Neuronal stem cell (in vitro differentiated cells): Measurements from ENCODE around the gene PAM.

Experiments used
- DNase-seq: peaks from one replicate; pipeline ENCODE4 v3.0.0-alpha.2; 2013; ENCODE audit warnings: low spot score
- H2AFZ ChIP-seq: one replicate; pipeline ENCODE4 v1.6.1; 2013; ENCODE audit warnings: mild to moderate bottlenecking, low read length, inconsistent platforms
- H2AK5ac ChIP-seq: 2 replicates; pipeline ENCODE4 v1.6.1; 2013; ENCODE audit warnings: low read depth, mild to moderate bottlenecking, inconsistent platforms, low read length, moderate library complexity, mixed read lengths
- H2BK120ac ChIP-seq: 2 replicates; pipeline ENCODE4 v1.6.1; 2013; ENCODE audit warnings: low read depth, mild to moderate bottlenecking, inconsistent platforms, low read length, moderate library complexity, mixed read lengths
- H2BK12ac ChIP-seq: one replicate; pipeline ENCODE4 v1.6.1; 2013; ENCODE audit warnings: low read length, inconsistent platforms
- H2BK15ac ChIP-seq: 2 replicates; pipeline ENCODE4 v1.6.1; 2013; ENCODE audit warnings: mild to moderate bottlenecking, low read length, inconsistent platforms, mixed read lengths
- H2BK5ac ChIP-seq: one replicate; pipeline ENCODE4 v1.6.1; 2013; ENCODE audit warnings: inconsistent platforms, mild to moderate bottlenecking, low read length, moderate library complexity
- H3K14ac ChIP-seq: one replicate; pipeline ENCODE4 v1.6.1; 2013; ENCODE audit warnings: low read length, inconsistent platforms
- H3K18ac ChIP-seq: 2 replicates; pipeline ENCODE4 v1.6.1; 2013; ENCODE audit warnings: low read length, inconsistent platforms
- H3K23ac ChIP-seq: 2 replicates; pipeline ENCODE4 v1.6.1; 2013; ENCODE audit warnings: low read depth, mild to moderate bottlenecking, mixed read lengths, low read length, inconsistent platforms; ENCODE audit not compliant: poor library complexity
- H3K27ac ChIP-seq: replicated peaks from 3 replicates; pipeline ENCODE4 v1.5.1; 2013; ENCODE audit warnings: low read length, inconsistent platforms
- H3K27me3 ChIP-seq, 3 experiments: 2 replicates each; pipeline ENCODE4 v1.6.1; 2013; ENCODE audit warnings: low read length in 3 of 3, mild to moderate bottlenecking in 2 of 3, inconsistent platforms in 1 of 3, low read depth in 1 of 3, mixed read lengths in 1 of 3, moderate library complexity in 1 of 3; ENCODE audit not compliant: control insufficient read depth in 3 of 3, insufficient read depth in 3 of 3
- H3K36me3 ChIP-seq, 2 donors: replicated peaks in 1 of 2; 2 replicates each; pipeline ENCODE4 v1.6.1; 2013; ENCODE audit warnings: low read length in 2 of 2; ENCODE audit not compliant: control insufficient read depth in 2 of 2, insufficient read depth in 2 of 2
- H3K4ac ChIP-seq: 2 replicates; pipeline ENCODE4 v1.6.1; 2013; ENCODE audit warnings: inconsistent platforms, mild to moderate bottlenecking, low read length, moderate library complexity
- H3K4me1 ChIP-seq, 2 donors: 1 replicate in 1 of 2; 2 replicates in 1 of 2; pipeline ENCODE4 v1.6.1; 2013; ENCODE audit warnings: low read length in 2 of 2, low read depth in 1 of 2; ENCODE audit not compliant: control insufficient read depth in 2 of 2, insufficient read depth in 1 of 2
- H3K4me2 ChIP-seq: one replicate; pipeline ENCODE4 v1.6.1; 2013; ENCODE audit warnings: mild to moderate bottlenecking, low read length, inconsistent platforms; ENCODE audit not compliant: insufficient read depth, poor library complexity, severe bottlenecking
- H3K4me3 ChIP-seq, 2 donors: 2 replicates each; pipeline ENCODE4 v1.5.1; 2013; ENCODE audit warnings: low read length in 2 of 2, mild to moderate bottlenecking in 2 of 2, inconsistent platforms in 1 of 2, moderate library complexity in 1 of 2
- H3K79me1 ChIP-seq: one replicate; pipeline ENCODE4 v1.6.1; 2013; ENCODE audit warnings: low read depth, mild to moderate bottlenecking, inconsistent platforms, low read length, moderate library complexity
- H3K9ac ChIP-seq: one replicate; pipeline ENCODE4 v1.6.1; 2013; ENCODE audit warnings: mild to moderate bottlenecking, low read depth, low read length, inconsistent platforms; ENCODE audit not compliant: poor library complexity
- H3K9me3 ChIP-seq, 2 donors: replicated peaks in 1 of 2; 2 replicates each; pipeline versions ENCODE3 to v1.6.1; 2013; ENCODE audit warnings: low read length in 2 of 2, mild to moderate bottlenecking in 2 of 2, inconsistent platforms in 1 of 2, low read depth in 1 of 2, mixed read lengths in 1 of 2, moderate library complexity in 1 of 2; ENCODE audit not compliant: control insufficient read depth in 2 of 2, insufficient read depth in 1 of 2
- H4K8ac ChIP-seq: one replicate; pipeline ENCODE4 v1.6.1; 2013; ENCODE audit warnings: low read depth, mild to moderate bottlenecking, inconsistent platforms, low read length, moderate library complexity
- H4K91ac ChIP-seq: one replicate; pipeline ENCODE4 v1.6.1; 2013; ENCODE audit warnings: low read length, low read depth, mild to moderate bottlenecking, inconsistent platforms; ENCODE audit not compliant: poor library complexity
- WGBS, 2 donors: extraction: QIAGEN DNeasy Blood & Tissue Kit; methylation state at CpG; one replicate each; pipeline ENCODE4 v1.1.7; 2013; ENCODE audit warnings: missing lambda C conversion rate in 2 of 2, mixed read lengths in 1 of 2; ENCODE audit not compliant: insufficient read length in 2 of 2, insufficient replicate concordance in 1 of 2; ENCODE audit errors: extremely low coverage in 2 of 2; 5-methylcytosine and 5-hydroxymethylcytosine counted together

PAM gene

DNA sequence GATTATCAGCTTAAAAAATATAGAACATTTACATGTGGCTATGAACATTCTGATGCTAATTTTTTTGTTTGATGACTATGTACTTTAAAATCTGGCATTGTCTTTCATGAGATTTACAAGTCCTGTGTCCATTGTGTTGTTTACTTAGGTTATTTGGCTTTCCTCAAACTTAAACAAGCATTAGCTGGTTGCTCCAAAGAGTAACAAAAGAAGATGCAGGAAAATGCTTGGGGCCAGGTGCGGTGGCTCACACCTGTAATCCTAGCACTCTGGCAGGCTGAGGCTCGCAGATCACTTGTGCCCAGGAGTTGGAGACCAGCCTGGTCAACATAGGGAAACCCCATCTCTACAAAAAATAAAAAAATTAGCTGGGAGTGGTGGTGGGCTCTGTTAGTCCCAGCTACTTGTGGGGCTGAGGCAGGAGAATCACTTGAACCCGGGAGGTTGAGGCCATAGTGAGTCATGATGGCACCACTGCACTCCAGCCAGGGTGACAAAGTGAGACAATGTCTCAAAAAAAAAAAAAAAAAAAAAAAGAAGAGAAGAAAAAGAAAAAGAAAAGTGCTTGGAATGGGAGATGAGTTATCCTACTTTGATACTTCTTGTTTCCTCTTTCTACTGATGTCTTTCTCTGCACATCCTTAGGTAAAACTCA is 39.7 kb downstream of the PAM start:
- Histone ChIP-seq H2AK5ac (no peak overlapping the region), H2BK15ac (no peak overlapping the region), H2AFZ (no peak overlapping the region), H2BK12ac (no peak overlapping the region), H3K36me3 (no peaks in the 10 kb centered on the region), H3K4ac (no peak overlapping the region), H3K23ac (no peak overlapping the region), H3K9ac (no peak overlapping the region), H3K4me1 (peaks cover 3 to 30% of the 10 kb centered on the region in 2 donors), H4K91ac (no peak overlapping the region), H3K27ac (no peak overlapping the region), H3K27me3 (no peaks in the 10 kb centered on the region), H2BK5ac (no peak overlapping the region), H3K79me1 (no peaks in the 10 kb centered on the region), H3K4me3 (no peak overlapping the region), H2BK120ac (no peak overlapping the region), H3K9me3 (no peaks in the 10 kb centered on the region), H4K8ac (no peak overlapping the region), H3K4me2 (no peak overlapping the region), H3K18ac (no peak overlapping the region), H3K14ac (no peak overlapping the region)
- DNase-seq, result no peak
- WGBS, 2 donors, result no CpG with 5 or more reads among the region's 3 CpGs

DNA sequence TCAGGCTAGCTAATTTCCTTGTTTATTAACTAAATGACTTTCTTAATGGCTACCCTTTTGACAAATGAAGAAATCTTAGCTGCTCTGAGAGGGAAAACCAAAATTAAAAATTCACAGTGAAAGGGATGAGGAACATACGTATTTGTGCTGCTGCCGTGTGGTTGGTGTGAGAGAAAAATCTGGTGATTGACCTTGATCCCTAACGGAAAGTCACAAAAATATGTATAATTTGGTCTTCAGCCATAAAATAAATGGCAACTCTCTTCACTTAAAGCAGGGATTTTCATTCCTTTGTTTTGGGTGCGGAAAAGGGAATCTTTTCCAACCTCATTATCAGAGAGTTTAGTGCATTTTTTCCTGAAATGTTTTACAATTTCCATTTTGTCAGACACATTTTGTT is 40.4 kb downstream of the PAM start:
- no peak overlapping the region for H3K4ac ChIP-seq
- H3K27me3 ChIP-seq, result no peaks in the 10 kb centered on the region
- H2BK120ac ChIP-seq, result no peak overlapping the region
- H3K9me3 ChIP-seq, result no peaks in the 10 kb centered on the region
- H3K4me1 ChIP-seq, result peaks cover 7 to 35% of the 10 kb centered on the region in 2 donors
- H3K36me3 ChIP-seq, result no peaks in the 10 kb centered on the region
- H4K91ac ChIP-seq, result no peak overlapping the region
- H2BK15ac ChIP-seq, result no peak overlapping the region
- H2AK5ac ChIP-seq, result no peak overlapping the region
- H3K23ac ChIP-seq, result no peak overlapping the region
- no peak overlapping the region for H2BK5ac ChIP-seq
- no peak overlapping the region for H2BK12ac ChIP-seq
- no peak for DNase-seq
- WGBS, 2 donors, result no CpG with 5 or more reads among the region's 4 CpGs
- H3K79me1 ChIP-seq, result no peaks in the 10 kb centered on the region
- H4K8ac ChIP-seq, result no peak overlapping the region
- no peak overlapping the region for H2AFZ ChIP-seq
- no peak overlapping the region for H3K27ac ChIP-seq
- H3K4me3 ChIP-seq, result no peak overlapping the region
- H3K4me2 ChIP-seq, result no peak overlapping the region
- no peak overlapping the region for H3K14ac ChIP-seq
- no peak overlapping the region for H3K18ac ChIP-seq
- no peak overlapping the region for H3K9ac ChIP-seq

DNA sequence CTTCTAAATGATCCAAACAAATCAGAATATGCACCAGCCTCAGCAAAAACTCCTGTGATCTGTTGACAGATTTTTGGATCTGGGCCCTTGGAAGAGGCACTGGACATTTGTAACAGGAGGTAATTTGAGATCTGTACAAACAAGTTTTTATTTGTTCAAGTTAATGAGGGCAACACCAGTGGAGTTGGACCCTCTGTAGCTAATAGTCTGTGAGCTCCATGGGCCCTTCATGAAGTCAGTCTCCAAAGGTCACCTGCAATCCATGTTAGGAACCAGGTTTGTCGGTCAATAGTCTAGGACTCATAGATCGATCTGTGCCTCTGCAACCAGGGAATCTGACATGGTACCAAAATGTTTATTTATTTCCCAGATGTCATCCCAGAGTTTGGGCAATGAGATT is 40.9 kb downstream of the PAM start:
- Histone ChIP-seq H3K36me3 (no peaks in the 10 kb centered on the region), H3K79me1 (no peaks in the 10 kb centered on the region), H3K14ac (no peak overlapping the region), H2AK5ac (no peak overlapping the region), H3K4me3 (no peak overlapping the region), H3K27ac (no peak overlapping the region), H3K23ac (no peak overlapping the region), H2BK12ac (no peak overlapping the region), H3K4me2 (no peak overlapping the region), H3K9me3 (no peaks in the 10 kb centered on the region), H2AFZ (no peak overlapping the region), H3K4me1 (peaks cover 7 to 37% of the 10 kb centered on the region in 2 donors), H4K91ac (no peak overlapping the region), H2BK120ac (no peak overlapping the region), H2BK15ac (no peak overlapping the region), H3K9ac (no peak overlapping the region), H3K4ac (no peak overlapping the region), H3K18ac (no peak overlapping the region), H3K27me3 (no peaks in the 10 kb centered on the region), H2BK5ac (no peak overlapping the region), H4K8ac (no peak overlapping the region)
- no CpG with 5 or more reads among the region's 2 CpGs for WGBS, 2 donors
- DNase-seq, result no peak

DNA sequence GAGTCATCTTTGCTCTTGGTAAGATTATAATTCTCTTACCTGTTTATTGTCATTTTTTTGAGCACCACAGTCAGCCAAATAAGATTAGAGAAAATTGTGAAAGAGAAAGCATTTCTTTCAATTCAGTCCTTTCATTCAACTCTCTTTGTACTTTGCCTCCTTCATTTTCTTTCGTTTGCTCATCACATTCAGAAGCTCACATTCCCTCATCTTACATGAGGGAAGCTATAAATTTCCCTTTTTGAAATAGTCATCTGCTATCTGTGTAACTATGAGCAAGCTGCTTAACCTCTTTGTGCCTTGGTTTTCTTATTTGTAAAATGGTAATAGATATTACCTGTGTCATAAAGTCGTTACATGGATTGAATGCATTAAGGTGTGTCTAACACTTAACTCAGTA is 41.4 kb downstream of the PAM start:
- Histone ChIP-seq H2AK5ac (no peak overlapping the region), H2BK120ac (no peak overlapping the region), H3K4me3 (no peak overlapping the region), H4K8ac (no peak overlapping the region), H3K9me3 (no peaks in the 10 kb centered on the region), H3K14ac (no peak overlapping the region), H3K23ac (no peak overlapping the region), H3K4ac (no peak overlapping the region), H3K9ac (no peak overlapping the region), H3K4me1 (peaks cover 7 to 41% of the 10 kb centered on the region in 2 donors), H3K27ac (no peak overlapping the region), H3K18ac (no peak overlapping the region), H4K91ac (no peak overlapping the region), H3K79me1 (no peaks in the 10 kb centered on the region), H2BK12ac (no peak overlapping the region), H2AFZ (no peak overlapping the region), H3K36me3 (no peaks in the 10 kb centered on the region), H3K4me2 (no peak overlapping the region), H2BK5ac (no peak overlapping the region), H2BK15ac (no peak overlapping the region), H3K27me3 (no peaks in the 10 kb centered on the region)
- no peak for DNase-seq
- WGBS, 2 donors, result no CpG with 5 or more reads among the region's 2 CpGs
